Measurements from ENCODE around the gene EIF4G1.
"Not testable (repeated sequence)": the region's sequence is repeated elsewhere in the genome, so short reads cannot be mapped to it uniquely, and the experiment has no call there.

EIF4G1 gene

DNA sequence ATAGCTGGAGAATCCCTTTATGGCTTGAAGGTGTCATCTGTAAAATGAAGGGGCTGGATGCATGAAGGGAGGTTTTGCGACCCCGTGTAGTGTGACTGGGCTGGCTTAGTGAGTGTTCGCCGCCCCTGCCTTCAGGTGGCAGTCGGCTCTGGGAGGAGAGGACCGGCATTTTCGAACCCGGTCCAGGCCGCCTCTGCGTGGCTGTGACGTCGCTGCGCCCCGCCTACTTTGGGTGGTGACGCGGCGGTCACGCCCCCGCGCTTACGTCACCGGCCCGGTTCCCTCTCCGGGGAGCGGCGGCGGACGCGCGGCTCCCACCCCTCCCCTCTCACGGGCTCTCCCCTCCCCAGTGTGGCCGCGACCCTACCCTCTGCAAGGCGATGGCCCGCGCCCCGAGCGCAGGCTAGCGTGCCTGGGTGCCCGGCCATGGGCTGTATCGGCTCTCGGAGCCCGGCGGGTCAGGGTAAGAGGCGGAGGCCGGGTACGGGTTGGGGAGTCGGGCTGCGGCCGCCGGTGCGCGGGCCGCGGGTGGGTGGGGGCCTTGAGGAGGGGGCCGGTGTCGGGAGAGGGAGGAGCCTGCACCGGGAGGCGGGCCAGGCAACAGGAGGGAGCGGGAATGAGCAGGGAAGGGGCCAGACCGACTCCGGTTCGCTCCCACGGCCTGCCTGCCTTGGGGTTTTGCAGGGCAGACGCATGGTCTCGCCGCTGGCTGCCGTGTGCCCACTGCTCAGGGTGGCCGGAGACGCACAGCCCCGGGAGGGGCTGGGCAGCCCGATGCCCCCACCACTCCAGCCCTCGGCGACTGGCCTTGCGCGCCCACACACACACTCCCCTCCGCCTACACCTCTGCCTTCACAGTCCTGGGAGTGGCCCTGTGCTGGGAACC lies 21.5 kb downstream of the EIF4G1 start:
- peak; percentile 76 for DNase-seq

DNA sequence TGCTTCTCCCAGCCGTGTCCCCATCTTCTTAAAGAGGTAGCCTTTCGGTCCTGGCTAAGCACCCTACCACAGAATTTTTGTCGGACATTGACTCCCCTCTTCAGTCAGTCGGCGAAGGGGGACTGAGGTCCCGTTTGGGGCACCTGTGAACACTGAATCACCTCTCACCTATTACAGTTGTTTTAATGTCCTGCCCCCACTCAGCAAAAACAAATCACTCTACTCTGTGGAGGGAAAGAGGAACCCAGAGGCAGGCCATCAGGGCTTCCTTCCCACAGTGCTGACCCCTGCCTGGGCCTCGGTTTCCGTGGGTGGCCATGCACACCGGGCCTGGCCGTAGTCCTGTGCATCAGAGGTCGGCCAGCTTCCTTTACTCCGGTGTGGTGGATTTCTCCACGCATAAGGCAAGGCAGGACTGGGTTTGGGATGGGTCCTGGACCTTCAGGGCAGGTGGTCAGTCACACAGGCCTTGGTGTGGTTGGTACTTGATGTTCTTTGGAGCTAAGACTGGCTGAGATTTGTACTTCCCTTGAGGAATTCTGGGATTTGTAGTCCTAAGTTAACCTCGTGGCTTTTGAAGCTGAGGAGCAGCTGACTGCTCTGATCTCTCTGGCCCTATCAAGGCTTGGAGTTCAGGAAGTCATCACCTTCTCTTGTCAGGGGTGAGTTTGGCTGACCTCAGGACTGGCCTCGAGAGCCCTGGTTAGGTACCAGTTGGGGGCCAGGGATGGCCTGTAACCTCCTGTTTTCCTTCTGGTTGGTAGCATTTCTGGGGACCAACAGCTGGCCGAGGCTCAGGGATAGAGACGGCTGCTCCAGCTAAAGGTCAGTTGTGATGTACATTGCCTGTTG lies 22.4 kb downstream of the EIF4G1 start:
- DNase-seq = peak; percentile 70

GRCh38 chr3:184337399-184337714 lies 23.0 kb downstream of the EIF4G1 start, which contains the start of gene FAM131A:
Gene FAM131A (plus strand): TSS chr3:184337600. CDS start chr3:184337631, 31 bp downstream.
- DNase-seq = no peak

- DNase-seq = no peak
These were observed 23.6 kb downstream of the EIF4G1 start for GRCh38 chr3:184337981-184338380.

- DNase-seq = no peak
These were observed 24.1 kb downstream of the EIF4G1 start for GRCh38 chr3:184338511-184338945.

GRCh38 chr3:184339001-184339400 lies 24.6 kb downstream of the EIF4G1 start:
- no peak for DNase-seq

GRCh38 chr3:184339451-184340135 lies 25.2 kb downstream of the EIF4G1 start:
- DNase-seq = not testable (repeated sequence)

GRCh38 chr3:184341925-184342324 lies 27.5 kb downstream of the EIF4G1 start:
- no peak for DNase-seq

- no peak for DNase-seq
These were observed 28.9 kb downstream of the EIF4G1 start for GRCh38 chr3:184343200-184343876.

DNA sequence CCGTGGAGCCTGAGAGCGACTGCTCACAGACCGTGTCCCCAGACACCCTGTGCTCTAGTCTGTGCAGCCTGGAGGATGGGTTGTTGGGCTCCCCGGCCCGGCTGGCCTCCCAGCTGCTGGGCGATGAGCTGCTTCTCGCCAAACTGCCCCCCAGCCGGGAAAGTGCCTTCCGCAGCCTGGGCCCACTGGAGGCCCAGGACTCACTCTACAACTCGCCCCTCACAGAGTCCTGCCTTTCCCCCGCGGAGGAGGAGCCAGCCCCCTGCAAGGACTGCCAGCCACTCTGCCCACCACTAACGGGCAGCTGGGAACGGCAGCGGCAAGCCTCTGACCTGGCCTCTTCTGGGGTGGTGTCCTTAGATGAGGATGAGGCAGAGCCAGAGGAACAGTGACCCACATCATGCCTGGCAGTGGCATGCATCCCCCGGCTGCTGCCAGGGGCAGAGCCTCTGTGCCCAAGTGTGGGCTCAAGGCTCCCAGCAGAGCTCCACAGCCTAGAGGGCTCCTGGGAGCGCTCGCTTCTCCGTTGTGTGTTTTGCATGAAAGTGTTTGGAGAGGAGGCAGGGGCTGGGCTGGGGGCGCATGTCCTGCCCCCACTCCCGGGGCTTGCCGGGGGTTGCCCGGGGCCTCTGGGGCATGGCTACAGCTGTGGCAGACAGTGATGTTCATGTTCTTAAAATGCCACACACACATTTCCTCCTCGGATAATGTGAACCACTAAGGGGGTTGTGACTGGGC lies 30.3 kb downstream of the EIF4G1 start:
- no peak for DNase-seq

DNA sequence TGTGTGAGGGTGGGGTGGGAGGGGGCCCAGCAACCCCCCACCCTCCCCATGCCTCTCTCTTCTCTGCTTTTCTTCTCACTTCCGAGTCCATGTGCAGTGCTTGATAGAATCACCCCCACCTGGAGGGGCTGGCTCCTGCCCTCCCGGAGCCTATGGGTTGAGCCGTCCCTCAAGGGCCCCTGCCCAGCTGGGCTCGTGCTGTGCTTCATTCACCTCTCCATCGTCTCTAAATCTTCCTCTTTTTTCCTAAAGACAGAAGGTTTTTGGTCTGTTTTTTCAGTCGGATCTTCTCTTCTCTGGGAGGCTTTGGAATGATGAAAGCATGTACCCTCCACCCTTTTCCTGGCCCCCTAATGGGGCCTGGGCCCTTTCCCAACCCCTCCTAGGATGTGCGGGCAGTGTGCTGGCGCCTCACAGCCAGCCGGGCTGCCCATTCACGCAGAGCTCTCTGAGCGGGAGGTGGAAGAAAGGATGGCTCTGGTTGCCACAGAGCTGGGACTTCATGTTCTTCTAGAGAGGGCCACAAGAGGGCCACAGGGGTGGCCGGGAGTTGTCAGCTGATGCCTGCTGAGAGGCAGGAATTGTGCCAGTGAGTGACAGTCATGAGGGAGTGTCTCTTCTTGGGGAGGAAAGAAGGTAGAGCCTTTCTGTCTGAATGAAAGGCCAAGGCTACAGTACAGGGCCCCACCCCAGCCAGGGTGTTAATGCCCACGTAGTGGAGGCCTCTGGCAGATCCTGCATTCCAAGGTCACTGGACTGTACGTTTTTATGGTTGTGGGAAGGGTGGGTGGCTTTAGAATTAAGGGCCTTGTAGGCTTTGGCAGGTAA lies 31.1 kb downstream of the EIF4G1 start:
- DNase-seq = peak; percentile 61

DNA sequence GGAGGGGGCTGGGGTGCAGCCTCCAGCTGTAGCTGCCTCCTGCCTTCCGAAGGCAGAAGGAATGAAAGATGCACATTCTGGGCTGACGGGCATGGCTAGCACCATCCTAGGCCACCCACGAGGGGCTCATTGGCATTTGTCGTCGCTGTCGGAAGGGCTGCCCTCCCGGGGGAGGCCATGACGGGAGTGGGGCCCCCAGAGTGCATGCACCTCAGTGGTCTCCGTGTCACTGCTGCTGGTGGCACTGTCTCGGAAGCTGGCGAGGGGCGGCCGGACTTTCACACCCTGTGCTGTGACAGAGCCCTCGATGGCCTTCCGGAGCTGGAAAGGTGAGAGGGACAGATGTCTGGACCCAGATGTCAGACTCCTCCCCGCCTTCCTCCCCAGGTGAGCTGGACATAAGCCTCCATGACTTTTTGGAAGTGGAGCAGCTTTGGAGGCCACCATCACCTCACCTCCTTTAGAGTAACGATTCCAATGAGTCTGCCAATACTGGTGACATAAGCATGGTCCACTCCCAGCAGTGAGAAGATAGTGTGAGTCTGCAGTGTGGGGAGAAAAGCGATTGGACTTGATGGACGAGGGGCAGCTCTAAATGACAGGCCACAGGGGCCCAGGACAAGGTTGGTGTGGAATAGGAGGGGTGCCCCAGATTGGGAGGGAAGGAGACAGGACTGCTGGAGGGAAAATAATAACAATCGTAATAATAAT lies 32.2 kb downstream of the EIF4G1 start:
- no peak for DNase-seq

- DNase-seq = no peak
These were observed 33.1 kb downstream of the EIF4G1 start for GRCh38 chr3:184347321-184348056.

GRCh38 chr3:184348057-184348382 lies 33.6 kb downstream of the EIF4G1 start:
- DNase-seq = no peak

- no peak for DNase-seq
These were observed 35.4 kb downstream of the EIF4G1 start for GRCh38 chr3:184349563-184350470.

GRCh38 chr3:184350618-184351017 lies 36.2 kb downstream of the EIF4G1 start:
- DNase-seq = no peak

DNA sequence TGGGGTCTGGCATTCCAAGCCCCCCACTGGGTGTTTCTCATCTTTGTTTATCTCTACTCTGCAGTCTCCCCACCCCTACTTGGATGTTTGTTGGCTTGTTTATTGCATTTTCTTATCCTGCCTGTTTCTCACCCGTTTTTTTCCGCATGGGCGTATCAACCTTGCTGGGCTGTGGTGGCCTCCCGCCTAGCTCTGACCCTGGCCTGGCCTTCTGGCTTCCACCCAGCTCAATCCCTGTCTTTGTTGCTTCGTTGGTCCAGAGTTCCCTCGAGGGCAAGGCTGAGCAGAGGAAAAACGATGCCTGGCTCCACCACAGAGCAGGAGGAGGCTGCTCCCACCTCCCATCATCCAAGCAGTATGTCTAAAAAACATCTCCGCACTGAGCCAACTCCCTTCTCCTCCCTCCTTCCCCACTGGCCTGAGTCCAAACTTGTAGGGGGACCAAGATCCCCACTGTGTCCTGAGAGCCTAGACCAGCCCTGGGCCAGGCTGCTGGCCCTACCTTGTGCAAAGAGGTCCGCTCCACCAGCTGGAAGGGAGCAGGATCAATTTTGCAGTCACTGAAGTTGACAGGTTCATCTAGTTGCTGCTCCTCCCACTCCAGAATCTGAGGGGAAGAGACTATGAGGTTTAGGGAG lies 37.2 kb downstream of the EIF4G1 start:
- DNase-seq = no peak

- DNase-seq = no peak
These were observed 37.9 kb downstream of the EIF4G1 start for GRCh38 chr3:184352149-184352785.
